MM.1S (cell line): ENCODE data around the gene MR1.

ENCODE experiments used
- CTCF ChIP-seq: fragments of 300-600 bp; sonication (generic); IDR thresholded peaks from 2 replicates; pipeline ENCODE4 v1.5.1; 2016; ENCODE audit warnings: antibody characterized with exemption, low read length, mixed read lengths
- EZH2 ChIP-seq: fragments of 300-600 bp; sonication (generic); optimal IDR thresholded peaks from 2 replicates; pipeline ENCODE3; 2017; ENCODE audit warnings: low read depth, mild to moderate bottlenecking, antibody characterized with exemption, low read length, mixed read lengths

- TF ChIP-seq EZH2 (no peak), CTCF (no peak)
These were observed 23.3 kb downstream of the MR1 start for GRCh38 chr1:181057079-181057478.
